Activated naive CD4-positive, alpha-beta T cell treated with anti-CD3 and anti-CD28 coated beads, Interleukin-2, amount 10 ng/mL, durations not matched to agents 5 hours and 36 hours (primary cell): ENCODE results near the gene AK4. TPM values are rescaled to one million over a fixed set of nuclear protein-coding genes. Genes with fewer than 3 reads are reported as not detected.

ENCODE experiments used
- total RNA-seq, 2 experiments: library from RNA; stranded (reverse); gene quantifications; one replicate each; pipeline ENCODE4 v1.2.3, GENCODE V29; 2021

Gene AK4
- total RNA-seq: 10 to 100 TPM; 60.2 to 64.8 TPM

DNA sequence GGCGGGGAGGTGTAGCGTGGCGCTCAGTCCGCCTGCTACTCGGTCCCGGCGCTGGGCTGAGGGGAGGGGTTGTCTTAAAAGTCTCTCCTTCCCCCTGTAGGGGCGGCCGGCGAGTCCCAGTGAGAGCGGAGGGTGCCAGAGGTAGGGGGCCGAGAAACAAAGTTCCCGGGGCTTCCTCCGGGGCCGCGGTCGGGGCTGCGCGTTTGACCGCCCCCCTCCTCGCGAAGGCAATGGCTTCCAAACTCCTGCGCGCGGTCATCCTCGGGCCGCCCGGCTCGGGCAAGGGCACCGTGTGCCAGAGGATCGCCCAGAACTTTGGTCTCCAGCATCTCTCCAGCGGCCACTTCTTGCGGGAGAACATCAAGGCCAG is at the start of gene AK4:
AK4 (plus strand) TSS at position 26 of the 370 bp plus-strand sequence; CDS start at position 231, 205 bp downstream.

Other genes starting within 250 kb of the AK4 start
- gene JAK1, start 181.7 kb upstream of the AK4 start, total RNA-seq: 100 to 1,000 TPM; 201 to 202 TPM
- gene DNAJC6, start 161.3 kb downstream of the AK4 start, total RNA-seq: 1 to 10 TPM; 1.3 TPM